Measurements from ENCODE around the gene UBALD2. TPM values are rescaled to one million over a fixed set of nuclear protein-coding genes. Genes with fewer than 3 reads are reported as not detected.

The UBALD2 gene
- total and polyA plus RNA-seq, 2 of the 13 experiments (the other 11 are each of a cell fraction or from before 2014, with no cell fraction given) = 3.3 to 89.7 TPM

DNA sequence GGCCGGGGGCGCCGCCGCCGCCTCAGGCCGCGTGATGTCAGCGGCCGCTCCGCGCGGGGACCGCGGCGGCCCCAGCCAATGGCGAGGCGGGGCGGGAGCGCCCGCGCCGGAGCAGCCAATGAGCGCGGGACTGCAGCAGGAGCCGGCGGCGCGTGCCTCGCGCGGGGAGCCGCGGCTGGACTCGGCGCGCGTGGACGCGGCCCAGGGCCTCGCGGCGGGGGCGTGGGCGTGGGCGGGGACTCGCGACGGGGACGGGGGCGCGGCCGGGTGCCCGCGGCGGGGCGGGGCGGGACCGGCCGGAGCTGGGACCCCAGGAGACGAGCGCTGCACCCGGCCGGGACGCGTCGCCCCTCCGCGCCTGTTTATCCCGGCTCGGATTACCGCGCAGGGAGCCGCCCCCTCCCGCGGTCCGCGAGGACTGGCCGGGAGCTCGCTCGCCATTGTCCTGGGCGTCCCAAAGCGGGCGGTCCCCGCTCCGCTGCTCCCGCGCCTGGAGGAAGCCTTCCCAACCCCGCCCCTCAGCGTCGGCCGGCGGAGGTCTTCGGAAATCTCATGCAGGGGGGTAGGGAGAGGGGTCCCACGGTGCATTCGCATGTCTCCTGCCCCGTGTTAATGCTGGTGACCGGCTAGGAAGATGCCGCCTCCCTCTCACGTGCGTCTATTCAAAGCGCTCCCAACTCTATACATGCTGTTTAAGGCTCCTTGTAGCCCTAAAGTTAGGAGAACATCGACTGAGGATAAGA lies 24.5 kb upstream of the UBALD2 start, which contains the start of gene RNF157 (continued):
- TF ChIP-seq, protein P1, sequence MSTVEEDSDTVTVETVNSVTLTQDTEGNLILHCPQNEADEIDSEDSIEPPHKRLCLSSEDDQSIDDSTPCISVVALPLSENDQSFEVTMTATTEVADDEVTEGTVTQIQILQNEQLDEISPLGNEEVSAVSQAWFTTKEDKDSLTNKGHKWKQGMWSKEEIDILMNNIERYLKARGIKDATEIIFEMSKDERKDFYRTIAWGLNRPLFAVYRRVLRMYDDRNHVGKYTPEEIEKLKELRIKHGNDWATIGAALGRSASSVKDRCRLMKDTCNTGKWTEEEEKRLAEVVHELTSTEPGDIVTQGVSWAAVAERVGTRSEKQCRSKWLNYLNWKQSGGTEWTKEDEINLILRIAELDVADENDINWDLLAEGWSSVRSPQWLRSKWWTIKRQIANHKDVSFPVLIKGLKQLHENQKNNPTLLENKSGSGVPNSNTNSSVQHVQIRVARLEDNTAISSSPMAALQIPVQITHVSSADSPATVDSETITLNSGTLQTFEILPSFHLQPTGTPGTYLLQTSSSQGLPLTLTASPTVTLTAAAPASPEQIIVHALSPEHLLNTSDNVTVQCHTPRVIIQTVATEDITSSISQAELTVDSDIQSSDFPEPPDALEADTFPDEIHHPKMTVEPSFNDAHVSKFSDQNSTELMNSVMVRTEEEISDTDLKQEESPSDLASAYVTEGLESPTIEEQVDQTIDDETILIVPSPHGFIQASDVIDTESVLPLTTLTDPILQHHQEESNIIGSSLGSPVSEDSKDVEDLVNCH (CRISPR knock-in tag; IDR thresholded peaks at IDR 0.05) = no peak
- TF ChIP-seq, protein P2, sequence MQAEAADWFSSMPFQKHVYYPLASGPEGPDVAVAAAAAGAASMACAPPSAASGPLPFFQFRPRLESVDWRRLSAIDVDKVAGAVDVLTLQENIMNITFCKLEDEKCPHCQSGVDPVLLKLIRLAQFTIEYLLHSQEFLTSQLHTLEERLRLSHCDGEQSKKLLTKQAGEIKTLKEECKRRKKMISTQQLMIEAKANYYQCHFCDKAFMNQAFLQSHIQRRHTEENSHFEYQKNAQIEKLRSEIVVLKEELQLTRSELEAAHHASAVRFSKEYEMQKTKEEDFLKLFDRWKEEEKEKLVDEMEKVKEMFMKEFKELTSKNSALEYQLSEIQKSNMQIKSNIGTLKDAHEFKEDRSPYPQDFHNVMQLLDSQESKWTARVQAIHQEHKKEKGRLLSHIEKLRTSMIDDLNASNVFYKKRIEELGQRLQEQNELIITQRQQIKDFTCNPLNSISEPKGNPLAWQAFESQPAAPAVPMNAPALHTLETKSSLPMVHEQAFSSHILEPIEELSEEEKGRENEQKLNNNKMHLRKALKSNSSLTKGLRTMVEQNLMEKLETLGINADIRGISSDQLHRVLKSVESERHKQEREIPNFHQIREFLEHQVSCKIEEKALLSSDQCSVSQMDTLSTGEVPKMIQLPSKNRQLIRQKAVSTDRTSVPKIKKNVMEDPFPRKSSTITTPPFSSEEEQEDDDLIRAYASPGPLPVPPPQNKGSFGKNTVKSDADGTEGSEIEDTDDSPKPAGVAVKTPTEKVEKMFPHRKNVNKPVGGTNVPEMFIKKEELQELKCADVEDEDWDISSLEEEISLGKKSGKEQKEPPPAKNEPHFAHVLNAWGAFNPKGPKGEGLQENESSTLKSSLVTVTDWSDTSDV (CRISPR knock-in tag; IDR thresholded peaks at IDR 0.05) = 0 out of 2 replicates have a peak, but pooled peaks have one; percentile 23
- TF ChIP-seq, protein P3, sequence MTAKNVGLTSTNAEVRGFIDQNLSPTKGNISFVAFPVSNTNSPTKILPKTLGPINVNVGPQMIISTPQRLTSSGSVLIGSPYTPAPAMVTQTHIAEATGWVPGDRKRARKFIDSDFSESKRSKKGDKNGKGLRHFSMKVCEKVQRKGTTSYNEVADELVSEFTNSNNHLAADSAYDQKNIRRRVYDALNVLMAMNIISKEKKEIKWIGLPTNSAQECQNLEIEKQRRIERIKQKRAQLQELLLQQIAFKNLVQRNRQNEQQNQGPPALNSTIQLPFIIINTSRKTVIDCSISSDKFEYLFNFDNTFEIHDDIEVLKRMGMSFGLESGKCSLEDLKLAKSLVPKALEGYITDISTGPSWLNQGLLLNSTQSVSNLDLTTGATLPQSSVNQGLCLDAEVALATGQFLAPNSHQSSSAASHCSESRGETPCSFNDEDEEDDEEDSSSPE (CRISPR knock-in tag; IDR thresholded peaks at IDR 0.05) = peak; percentile 41; the same call in 1 of the 2 replicates
- no peak for TF ChIP-seq ZNF652 (CRISPR knock-in tag; IDR thresholded peaks at IDR 0.05; ENCODE audit: borderline replicate concordance, low read depth)
- no peak for TF ChIP-seq ADNP (CRISPR knock-in tag; IDR thresholded peaks at IDR 0.05)
- peak; percentile 60; the same call in 1 of the 2 replicates for TF ChIP-seq ZNF891 (CRISPR knock-in tag; IDR thresholded peaks at IDR 0.05)
- TF ChIP-seq, protein P4, sequence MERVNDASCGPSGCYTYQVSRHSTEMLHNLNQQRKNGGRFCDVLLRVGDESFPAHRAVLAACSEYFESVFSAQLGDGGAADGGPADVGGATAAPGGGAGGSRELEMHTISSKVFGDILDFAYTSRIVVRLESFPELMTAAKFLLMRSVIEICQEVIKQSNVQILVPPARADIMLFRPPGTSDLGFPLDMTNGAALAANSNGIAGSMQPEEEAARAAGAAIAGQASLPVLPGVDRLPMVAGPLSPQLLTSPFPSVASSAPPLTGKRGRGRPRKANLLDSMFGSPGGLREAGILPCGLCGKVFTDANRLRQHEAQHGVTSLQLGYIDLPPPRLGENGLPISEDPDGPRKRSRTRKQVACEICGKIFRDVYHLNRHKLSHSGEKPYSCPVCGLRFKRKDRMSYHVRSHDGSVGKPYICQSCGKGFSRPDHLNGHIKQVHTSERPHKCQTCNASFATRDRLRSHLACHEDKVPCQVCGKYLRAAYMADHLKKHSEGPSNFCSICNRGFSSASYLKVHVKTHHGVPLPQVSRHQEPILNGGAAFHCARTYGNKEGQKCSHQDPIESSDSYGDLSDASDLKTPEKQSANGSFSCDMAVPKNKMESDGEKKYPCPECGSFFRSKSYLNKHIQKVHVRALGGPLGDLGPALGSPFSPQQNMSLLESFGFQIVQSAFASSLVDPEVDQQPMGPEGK (CRISPR knock-in tag; IDR thresholded peaks at IDR 0.05) = 0 out of 2 replicates have a peak, but pooled peaks have one; percentile 54
- peak; percentile 74 for TF ChIP-seq HIVEP1 (CRISPR knock-in tag; IDR thresholded peaks at IDR 0.05)
- no peak for TF ChIP-seq JARID2 (CRISPR knock-in tag; IDR thresholded peaks at IDR 0.05; ENCODE audit: insufficient replicate concordance)
- no peak for TF ChIP-seq ZFP1 (CRISPR knock-in tag; IDR thresholded peaks at IDR 0.05)
- TF ChIP-seq HDAC2 (CRISPR knock-in tag; IDR thresholded peaks at IDR 0.05) = no peak
- TF ChIP-seq, protein P5, sequence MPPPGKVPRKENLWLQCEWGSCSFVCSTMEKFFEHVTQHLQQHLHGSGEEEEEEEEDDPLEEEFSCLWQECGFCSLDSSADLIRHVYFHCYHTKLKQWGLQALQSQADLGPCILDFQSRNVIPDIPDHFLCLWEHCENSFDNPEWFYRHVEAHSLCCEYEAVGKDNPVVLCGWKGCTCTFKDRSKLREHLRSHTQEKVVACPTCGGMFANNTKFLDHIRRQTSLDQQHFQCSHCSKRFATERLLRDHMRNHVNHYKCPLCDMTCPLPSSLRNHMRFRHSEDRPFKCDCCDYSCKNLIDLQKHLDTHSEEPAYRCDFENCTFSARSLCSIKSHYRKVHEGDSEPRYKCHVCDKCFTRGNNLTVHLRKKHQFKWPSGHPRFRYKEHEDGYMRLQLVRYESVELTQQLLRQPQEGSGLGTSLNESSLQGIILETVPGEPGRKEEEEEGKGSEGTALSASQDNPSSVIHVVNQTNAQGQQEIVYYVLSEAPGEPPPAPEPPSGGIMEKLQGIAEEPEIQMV (CRISPR knock-in tag; IDR thresholded peaks at IDR 0.05; ENCODE audit: low read depth) = peak; percentile 81
- TF ChIP-seq ZNF816 (CRISPR knock-in tag; IDR thresholded peaks at IDR 0.05; ENCODE audit: borderline replicate concordance) = no peak
- TF ChIP-seq ZNF776 (CRISPR knock-in tag; IDR thresholded peaks at IDR 0.05) = peak; percentile 88
- TF ChIP-seq ZNF546 (CRISPR knock-in tag; conservative IDR thresholded peaks at IDR 0.05) = 0 out of 2 replicates have a peak, but pooled peaks have one; percentile 55
- no peak for TF ChIP-seq SYNCRIP (IDR thresholded peaks at IDR 0.05; ENCODE audit: insufficient read depth, low read depth, low read length)
- TF ChIP-seq SMAD1 (CRISPR knock-in tag; IDR thresholded peaks at IDR 0.05; ENCODE audit: borderline replicate concordance, low read depth) = peak; percentile 60; the same call in 1 of the 2 replicates
- TF ChIP-seq HOXA5 (CRISPR knock-in tag; IDR thresholded peaks at IDR 0.05) = no peak

All from HepG2 (cell line).